ENCODE results near the gene TMEM200C. TPM values are rescaled to one million over a fixed set of nuclear protein-coding genes. Genes with fewer than 3 reads are reported as not detected.

Gene TMEM200C
- 2.3 and 2.6 TPM in 2 replicates for total RNA-seq

DNA sequence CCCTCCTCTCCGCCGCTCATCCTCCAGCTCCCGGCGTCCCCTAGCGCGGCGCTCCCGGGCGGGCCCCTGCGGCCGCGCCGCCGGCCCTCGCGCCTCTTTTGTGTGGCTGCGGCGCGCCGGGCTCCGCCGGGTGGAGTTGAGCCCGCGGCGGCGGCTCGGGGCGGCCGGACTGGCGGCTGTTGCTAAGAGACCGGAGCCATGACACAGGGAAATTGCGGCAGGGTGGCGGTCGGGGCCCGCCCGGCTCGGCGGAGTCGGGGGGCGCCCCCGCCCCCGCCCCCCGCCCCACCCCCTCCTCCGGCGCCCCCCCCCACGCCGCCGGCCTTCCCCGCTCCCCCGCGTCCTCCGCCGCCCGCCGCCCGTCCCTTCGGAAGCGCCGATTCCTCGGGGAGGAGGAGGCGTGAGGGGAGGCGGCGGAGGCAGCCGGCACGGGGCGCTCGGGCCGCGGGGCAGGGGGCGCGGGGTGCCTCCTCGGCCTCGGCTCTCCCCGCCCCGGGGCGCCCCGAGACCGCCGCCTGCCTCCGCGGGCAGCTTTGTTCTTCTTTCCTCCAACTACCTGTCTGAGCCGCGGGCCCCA lies at the start of gene TMEM200C:
Gene TMEM200C (minus strand): TSS at position 224 of the 577 bp plus-strand sequence. CDS start 3,459 bp downstream, outside the sequence.

